ENCODE measurements around the gene DNAJB13. TPM values are rescaled to one million over a fixed set of nuclear protein-coding genes. Genes with fewer than 3 reads are reported as not detected.
"Not testable (repeated sequence)": the region's sequence is repeated elsewhere in the genome, so short reads cannot be mapped to it uniquely, and the experiment has no call there.

Gene DNAJB13
- total and polyA plus RNA-seq, 3 donors from 2014 or later, result 8.1 to 49.3 (median 14.3) TPM

- H3K4me3 ChIP-seq, result no peak overlapping the region
- intact Hi-C loops (cut with DNase I; ENCODE audit: low total_unique reads), result no loop called here
- no peak for TF ChIP-seq POLR2A (IDR thresholded peaks at IDR 0.05)
- TF ChIP-seq CTCF (IDR thresholded peaks at IDR 0.05), result no peak
- DNase-seq, result no peak
- peaks cover 3% of the 10 kb centered on the region for H3K4me1 ChIP-seq
- WGBS, 2 donors, result 77% methylated on average over 12 to 13 of the region's 13 CpGs
- peak overlapping the region in 1 of 2 donors; percentile 89 for H3K27ac ChIP-seq
- H3K36me3 ChIP-seq (ENCODE audit: low read depth, missing control alignments), result no peaks in the 10 kb centered on the region
- no peaks in the 10 kb centered on the region for H3K27me3 ChIP-seq
- H3K9me3 ChIP-seq, result no peaks in the 10 kb centered on the region
Observed at GRCh38 chr11:73981051-73981805, 30.4 kb downstream of the DNAJB13 start.

GRCh38 chr11:73982595-73982989, 31.8 kb downstream of the DNAJB13 start, which contains the start of gene UCP2:
TSS of gene UCP2 (minus strand) at chr11:73982843. CDS start at chr11:73978378, 4,465 bp downstream.
- Histone ChIP-seq H3K4me3 (peak within 1 kb of the TSS; percentile 60 to 65), H3K27ac (peak within 1 kb of the TSS; percentile 61 to 89), H3K27me3 (no peaks in the 10 kb centered on the region), H3K9me3 (no peaks in the 10 kb centered on the region), H3K36me3 (ENCODE audit: low read depth, missing control alignments) (no peaks in the 10 kb centered on the region), H3K4me1 (peaks cover 3% of the 10 kb centered on the region)
- 1 to 2% methylated on average over 25 to 43 of the region's 43 CpGs for WGBS, 2 donors
- TF ChIP-seq CTCF (IDR thresholded peaks at IDR 0.05) (no peak), POLR2A (IDR thresholded peaks at IDR 0.05) (no peak)
- DNase-seq, result peak; percentile 91
- intact Hi-C loops (cut with DNase I; ENCODE audit: low total_unique reads), result no loop called here

GRCh38 chr11:73982990-73983740, 32.3 kb downstream of the DNAJB13 start:
- H3K9me3 ChIP-seq, result no peaks in the 10 kb centered on the region
- H3K27me3 ChIP-seq, result no peaks in the 10 kb centered on the region
- TF ChIP-seq POLR2A (IDR thresholded peaks at IDR 0.05) (no peak), CTCF (IDR thresholded peaks at IDR 0.05) (no peak)
- intact Hi-C loops (cut with DNase I; ENCODE audit: low total_unique reads), result no loop called here
- peaks cover 3% of the 10 kb centered on the region for H3K4me1 ChIP-seq
- DNase-seq, result peak; percentile 95
- 1% methylated on average over 18 to 53 of the region's 56 CpGs for WGBS, 2 donors
- no peaks in the 10 kb centered on the region for H3K36me3 ChIP-seq (ENCODE audit: low read depth, missing control alignments)
- peak overlapping the region; percentile 61 to 89 for H3K27ac ChIP-seq
- H3K4me3 ChIP-seq, result peak overlapping the region; percentile 60 to 65

- H3K27ac ChIP-seq, result peak overlapping the region; percentile 61 to 89
- H3K9me3 ChIP-seq, result no peaks in the 10 kb centered on the region
- intact Hi-C loops (cut with DNase I; ENCODE audit: low total_unique reads), result no loop called here
- H3K4me1 ChIP-seq, result peaks cover 3% of the 10 kb centered on the region
- no peaks in the 10 kb centered on the region for H3K36me3 ChIP-seq (ENCODE audit: low read depth, missing control alignments)
- no peaks in the 10 kb centered on the region for H3K27me3 ChIP-seq
- TF ChIP-seq CTCF (IDR thresholded peaks at IDR 0.05) (no peak), POLR2A (IDR thresholded peaks at IDR 0.05) (no peak)
- WGBS, 2 donors, result 36 to 44% methylated on average over 18 of the region's 18 CpGs
- H3K4me3 ChIP-seq, result peak overlapping the region; percentile 60 to 65
- DNase-seq, result no peak
Observed at GRCh38 chr11:73983741-73984538, 33.1 kb downstream of the DNAJB13 start.

GRCh38 chr11:73985661-73986060, 34.8 kb downstream of the DNAJB13 start:
- DNase-seq; H3K36me3 ChIP-seq (ENCODE audit: low read depth, missing control alignments); H3K4me3 ChIP-seq; H3K27me3 ChIP-seq; H3K27ac ChIP-seq; H3K4me1 ChIP-seq; H3K9me3 ChIP-seq; intact Hi-C loops (cut with DNase I; ENCODE audit: low total_unique reads): not testable (repeated sequence)
- 91 to 95% methylated on average over 3 to 4 of the region's 4 CpGs for WGBS, 2 donors
